ENCODE measurements around the gene MBP. TPM values are rescaled to one million over a fixed set of nuclear protein-coding genes. Genes with fewer than 3 reads are reported as not detected.

Gene MBP
- total and polyA plus RNA-seq, 4 experiments from 2014 or later, result 92.2 to 187 (median 149) TPM

GRCh38 chr18:76957384-76958355, 174.9 kb downstream of the MBP start:
- H3K4me3 Mint-ChIP-seq, result peak overlapping the region in 6 of 8 donors; percentile 2 to 58 (median 20)
- no peaks in the 10 kb centered on the region for H3K27me3 Mint-ChIP-seq
- H3K4me1 Mint-ChIP-seq, result peaks cover 3 to 17% (median 11%) of the 10 kb centered on the region in 4 donors
- peaks cover 39% of the 10 kb centered on the region for H3K36me3 ChIP-seq (ENCODE audit: insufficient read depth, low read length)
- no peak for DNase-seq
- intact Hi-C loops (cut with micrococcal nuclease), result no loop called here
- H3K4me3 ChIP-seq (ENCODE audit: low read length in 2 of 2), result no peak overlapping the region
- no peaks in the 10 kb centered on the region for H3K9me3 Mint-ChIP-seq
- H3K27ac Mint-ChIP-seq, result peak overlapping the region in 5 of 7 donors; percentile 4 to 88 (median 45)
- peaks cover 60 to 77% of the 10 kb centered on the region in 2 donors for H3K36me3 Mint-ChIP-seq
- no peaks in the 10 kb centered on the region for H3K27me3 ChIP-seq (ENCODE audit: insufficient read depth, low read length)
- H3K4me1 ChIP-seq (ENCODE audit: insufficient read depth, low read length), result no peaks in the 10 kb centered on the region
- no peaks in the 10 kb centered on the region for H3K9me3 ChIP-seq (ENCODE audit: control insufficient read depth in 1 of 2, low read length in 2 of 2)
- POLR2A ChIA-PET (ENCODE audit: partially characterized antibody), result no interaction called here
- H3K27ac ChIP-seq (ENCODE audit: low read depth, low read length), result no peak overlapping the region
- CTCF ChIA-PET (ENCODE audit: partially characterized antibody), result interaction anchor here (1.4 to 1.6 kb wide), 3 partner anchors 10 to 154 kb away, joined by 3 to 8 read pairs (median 5); no protein-coding TSS in a partner anchor

- Mint-ChIP-seq H3K36me3 (peaks cover 54 to 75% of the 10 kb centered on the region in 2 donors), H3K4me3 (peak overlapping the region in 1 of 8 donors; percentile 29), H3K27ac (peak overlapping the region in 2 of 7 donors; percentile 36 to 84), H3K9me3 (no peaks in the 10 kb centered on the region), H3K27me3 (no peaks in the 10 kb centered on the region), H3K4me1 (peaks cover 2 to 9% (median 5%) of the 10 kb centered on the region in 4 donors)
- POLR2A ChIA-PET (ENCODE audit: partially characterized antibody), result no interaction called here
- Histone ChIP-seq H3K27ac (ENCODE audit: low read depth, low read length) (no peak overlapping the region), H3K4me1 (ENCODE audit: insufficient read depth, low read length) (no peaks in the 10 kb centered on the region), H3K4me3 (ENCODE audit: low read length in 2 of 2) (no peak overlapping the region), H3K36me3 (ENCODE audit: insufficient read depth, low read length) (peaks cover 40% of the 10 kb centered on the region), H3K9me3 (ENCODE audit: control insufficient read depth in 1 of 2, low read length in 2 of 2) (no peaks in the 10 kb centered on the region), H3K27me3 (ENCODE audit: insufficient read depth, low read length) (no peaks in the 10 kb centered on the region)
- no peak for DNase-seq
- CTCF ChIA-PET (ENCODE audit: partially characterized antibody), result no interaction called here
- intact Hi-C loops (cut with micrococcal nuclease), result no loop called here
Observed at GRCh38 chr18:76956648-76957047, 175.9 kb downstream of the MBP start.

- Mint-ChIP-seq H3K27ac (no peak overlapping the region), H3K4me1 (peaks cover 9 to 15% (median 12%) of the 10 kb centered on the region in 4 donors), H3K9me3 (no peaks in the 10 kb centered on the region), H3K27me3 (no peaks in the 10 kb centered on the region), H3K4me3 (no peak overlapping the region), H3K36me3 (peaks cover 51 to 74% of the 10 kb centered on the region in 2 donors)
- Histone ChIP-seq H3K36me3 (ENCODE audit: insufficient read depth, low read length) (peaks cover 40% of the 10 kb centered on the region), H3K4me1 (ENCODE audit: insufficient read depth, low read length) (peaks cover 5% of the 10 kb centered on the region), H3K27ac (ENCODE audit: low read depth, low read length) (no peak overlapping the region), H3K4me3 (ENCODE audit: low read length in 2 of 2) (no peak overlapping the region), H3K27me3 (ENCODE audit: insufficient read depth, low read length) (no peaks in the 10 kb centered on the region), H3K9me3 (ENCODE audit: control insufficient read depth in 1 of 2, low read length in 2 of 2) (no peaks in the 10 kb centered on the region)
- ChIA-PET POLR2A (ENCODE audit: partially characterized antibody) (no interaction called here), CTCF (ENCODE audit: partially characterized antibody) (interaction anchor here (1.2 kb wide), 1 partner anchor 10 kb away, joined by 3 read pairs; no protein-coding TSS in a partner anchor)
- intact Hi-C loops (cut with micrococcal nuclease), result no loop called here
- no peak for DNase-seq
Observed at GRCh38 chr18:76955524-76956170, 176.9 kb downstream of the MBP start.

- intact Hi-C loops (cut with micrococcal nuclease), result no loop called here
- Histone ChIP-seq H3K9me3 (ENCODE audit: control insufficient read depth in 1 of 2, low read length in 2 of 2) (no peaks in the 10 kb centered on the region), H3K36me3 (ENCODE audit: insufficient read depth, low read length) (peaks cover 25% of the 10 kb centered on the region), H3K4me3 (ENCODE audit: low read length in 2 of 2) (no peak overlapping the region), H3K4me1 (ENCODE audit: insufficient read depth, low read length) (peaks cover 7% of the 10 kb centered on the region), H3K27ac (ENCODE audit: low read depth, low read length) (no peak overlapping the region), H3K27me3 (ENCODE audit: insufficient read depth, low read length) (no peaks in the 10 kb centered on the region)
- no peak for DNase-seq
- Mint-ChIP-seq H3K4me3 (no peak overlapping the region), H3K27ac (peak overlapping the region in 1 of 7 donors; percentile 55), H3K4me1 (peaks cover 12 to 31% (median 23%) of the 10 kb centered on the region in 4 donors), H3K27me3 (no peaks in the 10 kb centered on the region), H3K9me3 (no peaks in the 10 kb centered on the region), H3K36me3 (peaks cover 44 to 69% of the 10 kb centered on the region in 2 donors)
- POLR2A ChIA-PET (ENCODE audit: partially characterized antibody), result no interaction called here
- CTCF ChIA-PET (ENCODE audit: partially characterized antibody), result interaction anchor here (1.2 kb wide), 1 partner anchor 29 kb away, joined by 4 read pairs; no protein-coding TSS in a partner anchor
Observed at GRCh38 chr18:76953583-76954233, 178.9 kb downstream of the MBP start.

GRCh38 chr18:76953156-76953555, 179.4 kb downstream of the MBP start:
- POLR2A ChIA-PET (ENCODE audit: partially characterized antibody), result no interaction called here
- Histone ChIP-seq H3K36me3 (ENCODE audit: insufficient read depth, low read length) (peaks cover 20% of the 10 kb centered on the region), H3K4me1 (ENCODE audit: insufficient read depth, low read length) (peaks cover 13% of the 10 kb centered on the region), H3K9me3 (ENCODE audit: control insufficient read depth in 1 of 2, low read length in 2 of 2) (no peaks in the 10 kb centered on the region), H3K4me3 (ENCODE audit: low read length in 2 of 2) (no peak overlapping the region), H3K27ac (ENCODE audit: low read depth, low read length) (no peak overlapping the region), H3K27me3 (ENCODE audit: insufficient read depth, low read length) (no peaks in the 10 kb centered on the region)
- peak overlapping the region in 2 of 7 donors; percentile 50 to 55 for H3K27ac Mint-ChIP-seq
- intact Hi-C loops (cut with micrococcal nuclease), result no loop called here
- peaks cover 47 to 73% of the 10 kb centered on the region in 2 donors for H3K36me3 Mint-ChIP-seq
- no peak overlapping the region for H3K4me3 Mint-ChIP-seq
- H3K9me3 Mint-ChIP-seq, result no peaks in the 10 kb centered on the region
- peaks cover 17 to 36% (median 27%) of the 10 kb centered on the region in 4 donors for H3K4me1 Mint-ChIP-seq
- H3K27me3 Mint-ChIP-seq, result no peaks in the 10 kb centered on the region
- no peak for DNase-seq
- CTCF ChIA-PET (ENCODE audit: partially characterized antibody), result interaction anchor here (1.1 to 1.2 kb wide), 2 partner anchors 9 to 30 kb away, joined by 4 read pairs; no protein-coding TSS in a partner anchor

- intact Hi-C loops (cut with micrococcal nuclease), result no loop called here
- POLR2A ChIA-PET (ENCODE audit: partially characterized antibody), result no interaction called here
- Histone ChIP-seq H3K27ac (ENCODE audit: low read depth, low read length) (no peak overlapping the region), H3K36me3 (ENCODE audit: insufficient read depth, low read length) (peaks cover 17% of the 10 kb centered on the region), H3K9me3 (ENCODE audit: control insufficient read depth in 1 of 2, low read length in 2 of 2) (no peaks in the 10 kb centered on the region), H3K27me3 (ENCODE audit: insufficient read depth, low read length) (no peaks in the 10 kb centered on the region), H3K4me1 (ENCODE audit: insufficient read depth, low read length) (peaks cover 17% of the 10 kb centered on the region), H3K4me3 (ENCODE audit: low read length in 2 of 2) (no peak overlapping the region)
- peaks cover 21 to 40% (median 30%) of the 10 kb centered on the region in 4 donors for H3K4me1 Mint-ChIP-seq
- no peak overlapping the region for H3K4me3 Mint-ChIP-seq
- no peak for DNase-seq
- peak overlapping the region in 2 of 7 donors; percentile 48 to 50 for H3K27ac Mint-ChIP-seq
- CTCF ChIA-PET (ENCODE audit: partially characterized antibody), result interaction anchor here (1.1 to 1.2 kb wide), 2 partner anchors 9 to 30 kb away, joined by 4 read pairs; no protein-coding TSS in a partner anchor
- H3K27me3 Mint-ChIP-seq, result no peaks in the 10 kb centered on the region
- H3K36me3 Mint-ChIP-seq, result peaks cover 50 to 71% of the 10 kb centered on the region in 2 donors
- H3K9me3 Mint-ChIP-seq, result no peaks in the 10 kb centered on the region
Observed at GRCh38 chr18:76952747-76953146, 179.8 kb downstream of the MBP start.
